Measurements from ENCODE around the gene HYKK. TPM values are rescaled to one million over a fixed set of nuclear protein-coding genes. Genes with fewer than 3 reads are reported as not detected.

The HYKK gene
- polyA plus RNA-seq, 2 of the 4 experiments (the other 2 are of a cell fraction) = 5.5 to 12.9 TPM

GRCh38 chr15:78565097-78565950 lies 57.9 kb downstream of the HYKK start, which contains the start of gene CHRNA5:
Gene CHRNA5 (plus strand): TSS chr15:78565520. CDS start chr15:78565720, 200 bp downstream.
- peak; percentile 91 to 96 for ATAC-seq
- FAIRE-seq = no peak
- no peaks in the 10 kb centered on the region for H3K9me3 ChIP-seq
- WGBS (ENCODE audit: missing lambda C conversion rate) = 2% methylated on average over 53 of the region's 75 CpGs
- CTCF ChIA-PET = interaction anchor here (0.7 to 3.2 kb wide), 21 partner anchors 9 to 186 kb away, joined by 3 to 25 read pairs (median 4); partner anchors contain the start of genes HYKK and PSMA4
- DNase-seq (ENCODE audit: low read depth in 1 of 2, low spot score in 1 of 2) = peak; percentile 92 to 94
- H3K27ac ChIP-seq = peak within 1 kb of the TSS; percentile 85 to 94
- POLR2A ChIA-PET = interaction anchor here (0.6 to 2.6 kb wide), 14 partner anchors 10 to 266 kb away, joined by 3 to 69 read pairs (median 6); partner anchors contain the start of genes HYKK, IREB2, PSMA4 and SKIC8
- peak within 1 kb of the TSS; percentile 85 for H3K4me2 ChIP-seq
- H3K4me1 ChIP-seq = peaks cover 10% of the 10 kb centered on the region
- peak within 1 kb of the TSS; percentile 73 for H3K4me3 ChIP-seq
- 0 out of 3 replicates have a peak, but pooled peaks have one; percentile 19 for TF ChIP-seq SMC3 (IDR thresholded peaks at IDR 0.05)
- peak; percentile 74 to 94; a peak in 4 of 5 replicates for TF ChIP-seq JUN (IDR thresholded peaks at IDR 0.05)
- TF ChIP-seq CBX2 (IDR thresholded peaks at IDR 0.05; ENCODE audit: borderline replicate concordance, low read depth) = no peak
- peak; percentile 91 for TF ChIP-seq BCL3 (IDR thresholded peaks at IDR 0.05)
- no peak for TF ChIP-seq HEYL (CRISPR knock-in tag; IDR thresholded peaks at IDR 0.05)
- peak; percentile 37; the same call in 1 of the 2 replicates for TF ChIP-seq PBX3 (IDR thresholded peaks at IDR 0.05)
- TF ChIP-seq E2F6 (IDR thresholded peaks at IDR 0.05; ENCODE audit: borderline replicate concordance, low read depth) = peak; percentile 77
- peak; percentile 40 for TF ChIP-seq REST (IDR thresholded peaks at IDR 0.05)
- TF ChIP-seq ZSCAN20 (CRISPR knock-in tag; IDR thresholded peaks at IDR 0.05) = no peak
- 0 out of 2 replicates have a peak, but pooled peaks have one; percentile 28 for TF ChIP-seq TP53 (CRISPR knock-in tag; IDR thresholded peaks at IDR 0.05)
- no peak for TF ChIP-seq FOSB (CRISPR knock-in tag; IDR thresholded peaks at IDR 0.05)
- peak; percentile 18; the same call in 2 of the 3 replicates for TF ChIP-seq CTCF (IDR thresholded peaks at IDR 0.05)
- TF ChIP-seq POLR2A (IDR thresholded peaks at IDR 0.05; ENCODE audit: low read length) = peak; percentile 99
- peak; percentile 88 for TF ChIP-seq MAX (IDR thresholded peaks at IDR 0.05)
- 0 out of 2 replicates have a peak, but pooled peaks have one; percentile 19 for TF ChIP-seq NPAS2 (CRISPR knock-in tag; IDR thresholded peaks at IDR 0.05; ENCODE audit: borderline replicate concordance)
